GM18517 (cell line): Measurements from ENCODE around the gene BTG4.

Experiments used
- ATAC-seq: cut with Tn5 transposase; IDR thresholded peaks from one replicate; pipeline ENCODE4 v1.9.1; 2021; ENCODE audit warnings: mild to moderate bottlenecking, moderate library complexity; ENCODE audit not compliant: unreplicated experiment

The BTG4 gene

DNA sequence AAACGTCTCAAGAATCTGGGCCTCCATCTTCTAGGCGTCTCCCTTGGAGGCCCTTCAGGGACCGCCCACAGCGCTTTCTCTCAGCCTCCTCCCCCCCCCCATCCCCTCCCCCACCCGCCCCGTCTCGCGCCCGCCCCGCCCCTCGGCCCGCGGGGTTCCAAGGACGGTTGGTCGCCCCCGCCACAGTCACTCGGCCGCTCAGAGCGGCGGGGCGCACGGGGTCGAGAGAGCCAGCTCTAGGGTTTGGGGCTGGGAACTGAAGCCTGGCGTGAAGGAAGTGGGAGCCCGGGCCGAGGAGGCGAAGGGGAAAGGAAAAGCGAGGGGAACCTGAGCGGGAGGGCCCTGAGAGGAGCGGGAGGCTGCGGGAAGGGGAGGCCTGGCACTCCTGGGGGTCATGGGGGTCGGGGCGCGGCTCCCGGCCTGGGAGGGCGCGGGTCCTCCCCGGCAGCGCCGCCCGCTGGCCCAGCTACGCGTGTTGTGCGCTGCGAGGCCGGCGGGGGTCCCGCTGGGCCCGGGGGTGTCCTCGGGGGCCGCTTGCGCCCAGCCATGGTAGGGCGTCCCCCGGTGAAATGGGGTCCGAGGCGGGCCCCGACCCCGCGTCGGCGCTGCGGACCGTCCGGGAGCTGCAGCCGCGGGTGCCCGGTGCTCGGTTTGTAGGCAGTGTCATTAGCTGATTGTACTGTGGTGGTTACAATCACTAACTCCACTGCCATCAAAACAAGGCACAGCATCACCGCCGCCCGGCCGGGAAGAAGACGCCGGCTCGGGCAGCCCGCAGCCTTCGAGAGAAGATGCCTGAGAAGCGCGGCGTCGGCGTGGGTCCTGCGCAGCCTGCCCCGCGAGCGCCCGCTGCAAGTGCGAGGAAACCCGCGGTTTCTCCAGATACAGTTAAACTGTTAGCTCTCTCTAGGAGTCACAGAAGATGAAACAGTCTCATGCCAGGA is at the start of gene BTG4:
BTG4 (minus strand) TSS at position 91 of the 944 bp plus-strand sequence. CDS start 13,610 bp downstream, outside the sequence.
- no peak for ATAC-seq

GRCh38 chr11:111561791-111562325 is 49.7 kb upstream of the BTG4 start:
- ATAC-seq: no peak

GRCh38 chr11:111561306-111561705 is 49.1 kb upstream of the BTG4 start:
- ATAC-seq: no peak

DNA sequence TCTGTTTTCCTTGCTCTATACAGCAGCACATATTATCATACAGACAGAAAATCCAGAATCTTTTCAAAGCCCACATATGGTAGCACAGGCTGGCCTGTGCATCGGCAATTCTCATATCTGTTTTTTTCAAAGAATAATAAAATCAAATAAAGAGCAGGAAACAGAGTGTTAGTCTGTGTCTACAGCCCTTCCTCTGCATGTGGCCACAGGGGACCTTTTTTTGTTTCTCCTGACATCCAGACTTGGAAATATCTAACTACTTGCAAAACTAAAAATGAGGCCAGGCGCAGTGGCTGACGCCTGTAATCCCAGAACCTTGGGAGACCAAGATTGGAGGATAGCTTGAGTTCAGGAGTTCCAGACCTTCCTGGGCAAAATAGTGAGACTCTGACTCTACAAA is 48.6 kb upstream of the BTG4 start:
- ATAC-seq: no peak

DNA sequence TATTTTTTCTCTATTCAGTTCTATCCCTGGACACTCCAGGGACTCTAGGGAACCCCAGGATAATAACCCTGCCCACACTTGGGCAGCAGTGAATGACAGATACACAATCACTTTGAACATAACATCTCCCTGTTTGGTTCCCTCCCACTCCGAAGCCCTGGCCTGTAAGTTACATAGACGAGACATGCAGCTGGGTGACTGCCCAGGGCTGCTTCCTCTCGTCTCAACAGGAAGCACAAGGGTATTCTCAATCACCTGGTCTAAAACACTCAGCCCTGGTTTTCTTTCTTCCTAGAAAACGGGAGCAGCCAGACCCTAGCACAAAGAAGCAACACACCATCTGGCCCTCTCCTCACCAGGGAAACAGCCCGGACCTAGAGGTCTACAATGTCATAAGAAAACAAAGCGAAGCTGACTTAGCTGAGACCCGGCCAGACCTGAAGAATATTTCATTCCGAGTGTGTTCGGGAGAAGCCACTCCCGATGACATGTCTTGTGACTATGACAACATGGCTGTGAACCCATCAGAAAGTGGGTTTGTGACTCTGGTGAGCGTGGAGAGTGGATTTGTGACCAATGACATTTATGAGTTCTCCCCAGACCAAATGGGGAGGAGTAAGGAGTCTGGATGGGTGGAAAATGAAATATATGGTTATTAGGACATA is 47.7 kb upstream of the BTG4 start:
- no peak for ATAC-seq

DNA sequence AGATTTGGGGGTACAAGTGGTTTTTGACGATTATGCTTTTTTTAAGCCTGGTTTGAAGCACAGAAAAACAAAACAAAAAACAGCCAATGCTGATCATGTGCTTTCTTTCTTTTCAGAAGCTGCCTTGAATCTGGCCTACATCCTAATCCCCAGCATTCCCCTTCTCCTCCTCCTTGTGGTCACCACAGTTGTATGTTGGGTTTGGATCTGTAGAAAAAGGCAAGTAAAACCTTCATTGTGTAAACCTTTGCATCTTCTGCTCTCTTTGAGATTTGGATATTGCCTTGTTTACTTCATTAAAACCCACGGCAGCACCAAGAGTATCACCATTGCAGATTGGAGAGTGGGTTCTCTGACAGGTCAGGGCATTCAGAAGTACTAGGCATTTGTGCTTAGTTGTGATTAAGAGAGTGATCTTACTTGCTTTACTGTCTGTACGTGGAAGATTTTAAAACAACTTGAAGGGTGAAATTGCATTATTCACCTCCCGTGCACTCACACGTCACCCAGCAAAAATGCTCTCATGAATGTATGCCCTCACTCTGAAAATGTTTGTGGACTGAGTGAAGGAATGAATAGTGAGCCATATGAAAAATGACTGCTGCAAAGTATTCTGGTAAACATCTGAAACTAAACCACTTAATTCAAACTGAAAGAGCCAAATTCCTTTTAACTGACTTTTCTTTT is 45.4 kb upstream of the BTG4 start:
- ATAC-seq: no peak

GRCh38 chr11:111555255-111555654 is 43.1 kb upstream of the BTG4 start:
- ATAC-seq: no peak

DNA sequence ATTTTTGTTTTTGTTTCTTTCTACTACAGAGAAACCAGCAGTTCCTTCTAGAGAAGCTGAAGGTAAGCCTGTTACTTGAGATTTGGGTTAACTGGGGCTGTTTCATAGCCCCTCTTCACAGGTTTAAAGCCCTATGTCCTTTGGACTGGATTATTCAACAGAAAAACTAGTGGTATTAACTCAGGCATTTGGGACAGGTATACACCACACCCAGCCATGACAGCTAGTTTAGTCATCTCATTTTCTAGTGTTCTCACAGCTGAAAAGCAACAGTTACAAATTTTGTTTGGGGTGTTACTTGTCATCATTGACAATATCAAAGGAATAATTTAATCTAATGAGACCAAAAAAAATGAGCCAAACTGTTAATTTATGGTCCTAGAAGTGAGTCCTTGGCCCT is 42.3 kb upstream of the BTG4 start:
- ATAC-seq: no peak

DNA sequence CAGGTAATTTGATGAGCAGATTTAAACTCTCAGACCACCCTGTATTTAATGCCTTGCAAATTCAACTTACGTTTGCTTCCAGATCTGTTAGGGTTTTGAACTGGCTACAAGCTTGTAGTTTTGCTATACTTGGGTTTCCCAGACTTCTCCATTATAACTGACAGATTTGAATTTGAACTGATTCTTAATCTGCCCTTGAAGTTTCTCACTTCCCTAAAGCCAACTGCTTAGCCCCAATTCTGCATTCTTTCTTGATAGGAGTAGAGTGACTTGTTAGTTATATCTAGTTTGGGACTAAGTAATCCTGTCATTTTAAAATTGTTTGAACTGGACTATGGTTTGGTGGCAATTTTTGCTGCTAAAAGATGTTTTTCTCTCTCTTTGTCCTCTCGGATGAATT is 38.1 kb upstream of the BTG4 start:
- ATAC-seq: no peak

DNA sequence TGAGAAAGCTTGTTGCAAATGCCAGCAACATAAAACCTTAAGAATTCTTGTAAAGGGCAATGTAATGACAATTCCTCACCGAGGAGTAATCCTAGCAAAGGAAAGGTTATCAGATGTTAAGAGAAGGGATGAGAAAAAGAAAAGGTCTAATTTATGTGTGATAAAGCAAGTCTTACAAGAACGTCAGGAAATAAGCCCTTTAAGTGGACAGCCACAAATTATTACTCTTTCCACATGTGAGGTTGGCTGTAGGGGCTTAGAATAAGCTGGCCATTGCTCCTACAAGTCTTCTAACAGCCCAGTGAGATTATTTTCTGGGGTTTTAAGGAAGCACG is 37.6 kb upstream of the BTG4 start:
- ATAC-seq: no peak

GRCh38 chr11:111549196-111549868 is 37.1 kb upstream of the BTG4 start:
- no peak for ATAC-seq

GRCh38 chr11:111548525-111548924 is 36.3 kb upstream of the BTG4 start:
- ATAC-seq: no peak

DNA sequence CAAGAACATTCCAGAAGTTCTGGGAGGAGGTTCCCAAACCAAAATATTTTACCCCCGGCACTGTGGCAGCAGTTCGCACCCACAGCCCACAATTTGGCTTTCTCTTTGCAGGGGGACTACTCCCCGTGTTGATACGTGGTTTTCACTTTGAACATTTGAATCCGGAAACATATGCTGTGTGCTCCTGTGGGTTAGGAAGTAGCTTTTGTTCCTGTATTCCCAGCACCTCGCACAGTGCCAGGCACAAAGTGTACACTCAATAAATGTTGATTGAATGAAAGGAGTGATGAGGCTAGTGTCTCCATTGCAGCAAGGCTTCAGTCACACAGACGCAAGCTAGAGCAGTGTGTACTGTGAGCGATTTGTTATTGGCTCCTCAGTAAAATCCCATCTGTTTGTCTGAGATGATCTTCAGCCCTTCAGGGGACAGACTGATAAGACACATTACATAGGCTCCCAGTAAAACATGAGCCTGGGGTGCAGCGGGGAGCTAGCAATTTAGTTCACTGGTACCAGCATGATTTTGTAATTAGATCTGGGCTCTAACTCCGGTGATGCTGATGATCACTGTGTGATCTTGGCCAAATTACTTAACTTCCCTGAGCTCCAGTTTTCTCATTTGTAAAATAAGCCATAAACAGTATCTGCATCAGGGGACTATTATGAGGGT is 30.6 kb upstream of the BTG4 start:
- no peak for ATAC-seq

GRCh38 chr11:111541254-111542061 is 29.3 kb upstream of the BTG4 start:
- ATAC-seq: no peak

- no peak for ATAC-seq
These were observed 28.7 kb upstream of the BTG4 start for GRCh38 chr11:111540937-111541253.

GRCh38 chr11:111540114-111540936 is 28.1 kb upstream of the BTG4 start, which contains the start of gene LAYN:
Gene LAYN, plus strand, starts transcription at chr11:111540720. Its CDS starts 124 bp downstream, at chr11:111540844.
- ATAC-seq: no peak

GRCh38 chr11:111539426-111540113 is 27.4 kb upstream of the BTG4 start:
- no peak for ATAC-seq
